ENCODE results near the gene LGI4.
"Not testable (repeated sequence)": the region's sequence is repeated elsewhere in the genome, so short reads cannot be mapped to it uniquely, and the experiment has no call there.

Gene LGI4

GRCh38 chr19:35135389-35135909 lies 590 bp upstream of the LGI4 start:
- peak; percentile 84 for TF ChIP-seq CTCF (IDR thresholded peaks at IDR 0.05; ENCODE audit: insufficient read depth, low read depth, low read length, missing control alignments)
- H3K4me3 ChIP-seq (ENCODE audit: low read depth, low read length), result no peak overlapping the region
- peak; percentile 77 for DNase-seq (ENCODE audit: low read depth)

- TF ChIP-seq CTCF (IDR thresholded peaks at IDR 0.05; ENCODE audit: insufficient read depth, low read depth, low read length, missing control alignments), result no peak
- H3K4me3 ChIP-seq (ENCODE audit: low read depth, low read length), result no peak overlapping the region
- DNase-seq (ENCODE audit: low read depth), result no peak
Measured at GRCh38 chr19:35133826-35134225, 1.0 kb downstream of the LGI4 start.

- DNase-seq (ENCODE audit: low read depth), result no peak
- TF ChIP-seq CTCF (IDR thresholded peaks at IDR 0.05; ENCODE audit: insufficient read depth, low read depth, low read length, missing control alignments), result no peak
- H3K4me3 ChIP-seq (ENCODE audit: low read depth, low read length), result no peak overlapping the region
Measured at GRCh38 chr19:35132254-35132653, 2.6 kb downstream of the LGI4 start.

GRCh38 chr19:35130761-35131720 lies 3.8 kb downstream of the LGI4 start:
- no peak overlapping the region for H3K4me3 ChIP-seq (ENCODE audit: low read depth, low read length)
- DNase-seq (ENCODE audit: low read depth), result no peak
- TF ChIP-seq CTCF (IDR thresholded peaks at IDR 0.05; ENCODE audit: insufficient read depth, low read depth, low read length, missing control alignments), result no peak

GRCh38 chr19:35129724-35130274 lies 5.1 kb downstream of the LGI4 start:
- DNase-seq (ENCODE audit: low read depth); H3K4me3 ChIP-seq (ENCODE audit: low read depth, low read length): not testable (repeated sequence)

- no peak for DNase-seq (ENCODE audit: low read depth)
- no peak overlapping the region for H3K4me3 ChIP-seq (ENCODE audit: low read depth, low read length)
- TF ChIP-seq CTCF (IDR thresholded peaks at IDR 0.05; ENCODE audit: insufficient read depth, low read depth, low read length, missing control alignments), result no peak
Measured at GRCh38 chr19:35128398-35129057, 6.3 kb downstream of the LGI4 start.

- no peak overlapping the region for H3K4me3 ChIP-seq (ENCODE audit: low read depth, low read length)
- no peak for TF ChIP-seq CTCF (IDR thresholded peaks at IDR 0.05; ENCODE audit: insufficient read depth, low read depth, low read length, missing control alignments)
- DNase-seq (ENCODE audit: low read depth), result no peak
Measured at GRCh38 chr19:35127871-35128270, 7.0 kb downstream of the LGI4 start.
